Sigmoid colon (tissue), 4 donors: ENCODE data around the gene SMC1B.

ENCODE experiments used
- CTCF ChIP-seq, 4 experiments: fragments of 450-650 bp in 3 of 4; fragments of 200-600 bp in 1 of 4; IDR thresholded peaks; one replicate each; pipeline ENCODE4 v1.5.1; 2016 to 2019; ENCODE audit warnings: antibody characterized with exemption in 4 of 4, mild to moderate bottlenecking in 3 of 4, moderate library complexity in 2 of 4
- EP300 ChIP-seq, 4 donors: sonication (generic); formaldehyde crosslinking; IDR thresholded peaks; one replicate each; pipeline ENCODE4 v1.6.1; 2017; ENCODE audit warnings: antibody characterized with exemption in 4 of 4
- POLR2A ChIP-seq, 2 donors: fragments of 450-650 bp; IDR thresholded peaks; one replicate each; pipeline ENCODE4 v1.6.1; 2016; ENCODE audit warnings: antibody characterized with exemption in 2 of 2, mild to moderate bottlenecking in 2 of 2, moderate library complexity in 2 of 2
- POLR2AphosphoS5 ChIP-seq, 4 donors: sonication (generic); formaldehyde crosslinking; IDR thresholded peaks; one replicate each; pipeline ENCODE4 v1.6.1; 2017; ENCODE audit warnings: antibody characterized with exemption in 4 of 4

GRCh38 chr22:45336971-45337431 is 76.4 kb downstream of the SMC1B start:
- no peak for TF ChIP-seq CTCF (IDR thresholded peaks at IDR 0.05)
- peak; percentile 18 to 77 (median 60) for TF ChIP-seq POLR2AphosphoS5 (IDR thresholded peaks at IDR 0.05)
- peak in 1 of 4 donors; percentile 67 for TF ChIP-seq EP300 (IDR thresholded peaks at IDR 0.05)
- TF ChIP-seq POLR2A (IDR thresholded peaks at IDR 0.05): no peak
